Left ventricle myocardium inferior (tissue), 1 donor: ENCODE data around the gene PLCB1. TPM values are rescaled to one million over a fixed set of nuclear protein-coding genes. Genes with fewer than 3 reads are reported as not detected.

Experiments used
- DNase-seq: peaks from one replicate; pipeline ENCODE4 v3.0.0-alpha.2; 2020
- H3K27ac ChIP-seq: fragments of 200-600 bp; replicated peaks from 2 replicates; pipeline ENCODE4 v1.8.0; 2021
- H3K27me3 ChIP-seq: fragments of 200-600 bp; 2 replicates; pipeline ENCODE4 v1.8.0; 2021; ENCODE audit warnings: low read depth
- H3K36me3 ChIP-seq: fragments of 200-600 bp; 2 replicates; pipeline ENCODE4 v1.8.0; 2021
- H3K4me1 ChIP-seq: fragments of 200-600 bp; 2 replicates; pipeline ENCODE4 v1.8.0; 2021
- H3K4me3 ChIP-seq: fragments of 200-600 bp; 2 replicates; pipeline ENCODE4 v1.8.0; 2021; ENCODE audit warnings: mild to moderate bottlenecking, moderate library complexity
- H3K9me3 ChIP-seq: fragments of 200-600 bp; replicated peaks from 2 replicates; pipeline ENCODE4 v1.8.0; 2021
- intact Hi-C: fragments of 100-400 bp; cut with micrococcal nuclease; formaldehyde crosslinking; loops from one replicate; pipeline ENCODE4 v1.11.0; 2022
- total RNA-seq: library from RNA; stranded (reverse); fragmentation: NEBNext Ultra II Directional; extraction: Animal tissue kit (Norgen Biotek cat#: 25700); gene quantifications from one replicate; pipeline ENCODE4 v1.2.1, GENCODE V29; 2021
- TF ChIP-seq, protein P1 (sequence below): fragments of 200-600 bp; IDR thresholded peaks from 2 replicates; pipeline ENCODE4 v1.8.0; 2021; ENCODE audit warnings: antibody characterized with exemption, mild to moderate bottlenecking, borderline replicate concordance
- donor health status: DM: no; HTN: yes; CAD: no; lungs with severe emphysema.

PLCB1 gene
- total RNA-seq, 1 donor from 2014 or later: 6.0 TPM

DNA sequence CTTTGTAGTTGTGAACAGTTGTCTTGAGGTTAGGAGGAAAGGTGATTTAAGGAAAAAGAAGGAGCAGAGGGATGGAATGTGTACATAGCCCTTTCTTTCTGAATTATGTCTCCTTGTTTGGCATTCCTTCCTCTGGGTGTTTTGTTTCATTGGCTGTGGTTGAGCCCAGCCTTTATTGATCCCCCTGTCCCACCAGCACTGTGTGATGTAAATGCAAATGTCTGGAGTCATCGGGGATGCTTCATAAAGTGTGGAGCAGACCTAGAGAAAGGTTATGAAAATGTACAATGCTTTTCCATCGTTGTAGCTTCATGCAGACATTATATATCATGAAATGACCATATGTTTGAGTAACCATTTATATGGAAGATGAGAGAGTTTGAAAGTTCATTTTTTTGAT lies 164.5 kb downstream of the PLCB1 start:
- H3K4me1 ChIP-seq: no peaks in the 10 kb centered on the region
- H3K36me3 ChIP-seq: no peaks in the 10 kb centered on the region
- H3K4me3 ChIP-seq: no peak overlapping the region
- DNase-seq: no peak
- H3K9me3 ChIP-seq: no peaks in the 10 kb centered on the region
- intact Hi-C loops: no loop called here
- no peak overlapping the region for H3K27ac ChIP-seq
- no peaks in the 10 kb centered on the region for H3K27me3 ChIP-seq
- TF ChIP-seq, protein P1, sequence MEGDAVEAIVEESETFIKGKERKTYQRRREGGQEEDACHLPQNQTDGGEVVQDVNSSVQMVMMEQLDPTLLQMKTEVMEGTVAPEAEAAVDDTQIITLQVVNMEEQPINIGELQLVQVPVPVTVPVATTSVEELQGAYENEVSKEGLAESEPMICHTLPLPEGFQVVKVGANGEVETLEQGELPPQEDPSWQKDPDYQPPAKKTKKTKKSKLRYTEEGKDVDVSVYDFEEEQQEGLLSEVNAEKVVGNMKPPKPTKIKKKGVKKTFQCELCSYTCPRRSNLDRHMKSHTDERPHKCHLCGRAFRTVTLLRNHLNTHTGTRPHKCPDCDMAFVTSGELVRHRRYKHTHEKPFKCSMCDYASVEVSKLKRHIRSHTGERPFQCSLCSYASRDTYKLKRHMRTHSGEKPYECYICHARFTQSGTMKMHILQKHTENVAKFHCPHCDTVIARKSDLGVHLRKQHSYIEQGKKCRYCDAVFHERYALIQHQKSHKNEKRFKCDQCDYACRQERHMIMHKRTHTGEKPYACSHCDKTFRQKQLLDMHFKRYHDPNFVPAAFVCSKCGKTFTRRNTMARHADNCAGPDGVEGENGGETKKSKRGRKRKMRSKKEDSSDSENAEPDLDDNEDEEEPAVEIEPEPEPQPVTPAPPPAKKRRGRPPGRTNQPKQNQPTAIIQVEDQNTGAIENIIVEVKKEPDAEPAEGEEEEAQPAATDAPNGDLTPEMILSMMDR: no peak

DNA sequence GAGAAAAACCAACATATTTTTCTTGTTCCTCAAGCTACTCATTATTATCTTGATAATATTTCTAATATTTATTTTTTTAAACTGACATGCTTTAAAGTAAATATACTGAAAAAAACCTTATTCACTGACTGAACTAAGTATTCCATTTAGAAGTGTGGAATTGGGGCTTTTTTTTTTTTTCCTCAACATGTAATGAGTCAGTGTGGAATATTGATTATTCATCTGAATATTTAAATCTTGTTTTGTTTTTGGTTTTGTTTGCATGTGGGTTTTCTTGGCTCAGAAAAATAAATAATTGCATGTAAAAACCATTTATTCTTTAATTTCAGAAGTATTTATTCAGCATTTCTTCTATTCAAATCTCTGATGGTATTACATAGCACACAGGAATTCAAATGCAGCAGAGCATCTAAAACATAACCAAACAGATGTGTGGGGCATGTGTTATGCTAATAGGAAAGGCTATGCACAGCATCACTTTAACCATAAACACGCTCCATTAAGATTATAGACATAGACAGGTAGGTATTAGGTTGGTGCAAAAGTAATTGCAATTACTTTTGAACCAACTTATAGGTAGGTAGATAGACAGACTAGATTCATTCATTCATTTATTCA lies 166.5 kb downstream of the PLCB1 start:
- H3K27me3 ChIP-seq: no peaks in the 10 kb centered on the region
- TF ChIP-seq, protein P1: no peak
- H3K4me3 ChIP-seq: no peak overlapping the region
- no peak for DNase-seq
- H3K36me3 ChIP-seq: no peaks in the 10 kb centered on the region
- H3K9me3 ChIP-seq: no peaks in the 10 kb centered on the region
- no peak overlapping the region for H3K27ac ChIP-seq
- H3K4me1 ChIP-seq: peaks cover 6% of the 10 kb centered on the region
- intact Hi-C loops: no loop called here

DNA sequence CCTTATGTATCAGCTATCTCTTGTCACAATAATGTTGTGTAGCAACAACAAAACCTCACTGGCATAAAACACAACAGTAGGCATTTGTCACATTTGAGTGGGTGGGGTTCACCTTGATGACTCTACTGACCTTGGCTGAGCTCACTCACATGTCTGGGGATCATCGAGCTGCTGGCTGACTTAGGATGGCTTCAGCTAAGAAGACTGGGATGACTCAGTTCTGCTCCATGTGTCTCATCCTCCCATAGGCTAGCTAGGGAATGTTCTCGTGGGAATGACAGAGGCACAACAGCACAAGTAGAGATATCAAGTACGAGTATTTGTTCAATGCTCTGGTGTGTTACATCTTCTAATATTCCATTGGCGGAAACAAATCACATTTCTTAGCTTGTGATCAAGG lies 167.9 kb downstream of the PLCB1 start:
- Histone ChIP-seq H3K27ac (no peak overlapping the region), H3K4me1 (peaks cover 18% of the 10 kb centered on the region), H3K4me3 (no peak overlapping the region), H3K27me3 (no peaks in the 10 kb centered on the region), H3K36me3 (no peaks in the 10 kb centered on the region), H3K9me3 (no peaks in the 10 kb centered on the region)
- intact Hi-C loops: no loop called here
- TF ChIP-seq, protein P1: no peak
- no peak for DNase-seq

DNA sequence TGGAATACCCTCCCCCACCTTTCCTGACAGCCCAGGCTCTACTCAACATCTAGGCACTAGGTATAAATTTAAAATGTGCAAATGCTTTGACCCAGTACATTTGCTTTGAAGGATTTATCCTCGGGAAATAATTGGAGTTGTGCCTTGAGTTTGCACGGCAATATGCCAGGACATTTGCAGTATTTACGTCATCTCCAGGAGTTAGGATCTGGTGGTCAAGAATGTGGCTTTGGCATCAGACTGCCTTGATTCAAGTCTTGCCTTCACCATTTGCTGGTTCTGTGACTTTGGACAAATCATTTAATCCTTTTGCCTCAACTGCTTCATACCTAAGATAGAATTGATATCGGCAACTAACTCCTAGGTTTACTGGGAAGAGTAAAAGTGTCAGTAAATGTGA lies 169.6 kb downstream of the PLCB1 start:
- peaks cover 18% of the 10 kb centered on the region for H3K4me1 ChIP-seq
- DNase-seq: no peak
- no peaks in the 10 kb centered on the region for H3K36me3 ChIP-seq
- H3K27me3 ChIP-seq: no peaks in the 10 kb centered on the region
- intact Hi-C loops: no loop called here
- no peak overlapping the region for H3K4me3 ChIP-seq
- no peak overlapping the region for H3K27ac ChIP-seq
- no peaks in the 10 kb centered on the region for H3K9me3 ChIP-seq
- TF ChIP-seq, protein P1: no peak

DNA sequence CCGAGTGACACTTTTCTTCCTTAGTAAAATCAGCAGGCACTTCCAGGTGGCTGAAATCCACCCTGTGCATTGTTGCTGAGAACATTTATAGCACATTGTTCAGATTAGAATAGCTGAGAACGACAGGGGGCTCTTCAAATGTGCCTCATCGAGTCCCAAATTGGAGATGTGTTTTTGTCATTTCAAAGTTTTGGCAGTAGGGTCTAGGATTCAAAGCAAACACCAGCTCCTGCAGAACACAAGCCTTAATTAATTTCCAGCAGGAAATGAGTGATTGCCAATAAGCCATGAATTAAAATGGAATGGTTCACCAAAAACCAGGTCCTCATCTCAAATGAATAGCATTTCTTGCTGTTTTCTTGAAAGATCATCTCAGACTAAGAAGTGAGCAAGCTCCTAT lies 171.6 kb downstream of the PLCB1 start:
- intact Hi-C loops: no loop called here

More for the DNA sequence above, 171.6 kb downstream of the PLCB1 start:
- peaks cover 23% of the 10 kb centered on the region for H3K4me1 ChIP-seq
- no peak overlapping the region for H3K4me3 ChIP-seq
- no peak overlapping the region for H3K27ac ChIP-seq
- no peaks in the 10 kb centered on the region for H3K27me3 ChIP-seq
- TF ChIP-seq, protein P1: no peak
- DNase-seq: no peak
- no peaks in the 10 kb centered on the region for H3K9me3 ChIP-seq
- no peaks in the 10 kb centered on the region for H3K36me3 ChIP-seq
